ENCODE data around the gene SYAP1. TPM values are rescaled to one million over a fixed set of nuclear protein-coding genes. Genes with fewer than 3 reads are reported as not detected.

The SYAP1 gene
- total RNA-seq, 4 donors from 2014 or later = 10.6 to 22.6 (median 16.9) TPM

- WGBS, 2 donors = 58 to 81% methylated on average over 1 to 5 of the region's 5 CpGs
- TF ChIP-seq POLR2A (IDR thresholded peaks at IDR 0.05) (no peak), EP300 (IDR thresholded peaks at IDR 0.05) (peak in 1 of 2 donors; percentile 16)
- Histone ChIP-seq H3K36me3 (no peaks in the 10 kb centered on the region), H3K4me1 (peaks cover 0 to 4% (median 0%) of the 10 kb centered on the region in 4 donors), H3K4me3 (no peak overlapping the region), H3K9me3 (no peaks in the 10 kb centered on the region), H3K27me3 (no peaks in the 10 kb centered on the region), H3K27ac (peak overlapping the region in 1 of 4 donors; percentile 95)
- peak in 1 of 2 donors; percentile 8 for DNase-seq (ENCODE audit: low spot score in 2 of 2)
Measured at GRCh38 chrX:16788477-16788876, 69.1 kb downstream of the SYAP1 start.

- Histone ChIP-seq H3K36me3 (peaks cover 0 to 7% (median 0%) of the 10 kb centered on the region in 3 donors), H3K9me3 (no peaks in the 10 kb centered on the region), H3K4me3 (no peak overlapping the region), H3K4me1 (no peaks in the 10 kb centered on the region), H3K27ac (no peak overlapping the region), H3K27me3 (no peaks in the 10 kb centered on the region)
- TF ChIP-seq POLR2A (IDR thresholded peaks at IDR 0.05) (no peak), EP300 (IDR thresholded peaks at IDR 0.05) (no peak), CTCF (IDR thresholded peaks at IDR 0.05) (no peak)
- DNase-seq (ENCODE audit: low spot score in 2 of 2) = no peak
- 92 to 97% methylated on average over 4 of the region's 4 CpGs for WGBS, 2 donors
Measured at GRCh38 chrX:16796298-16796697, 76.9 kb downstream of the SYAP1 start.

- no peak for DNase-seq (ENCODE audit: low spot score in 2 of 2)
- Histone ChIP-seq H3K27me3 (no peaks in the 10 kb centered on the region), H3K36me3 (peaks cover 0 to 7% (median 0%) of the 10 kb centered on the region in 3 donors), H3K9me3 (no peaks in the 10 kb centered on the region), H3K4me1 (no peaks in the 10 kb centered on the region), H3K4me3 (no peak overlapping the region), H3K27ac (no peak overlapping the region)
- WGBS, 2 donors = 83 to 85% methylated on average over 3 to 5 of the region's 5 CpGs
- no peak for TF ChIP-seq CTCF (IDR thresholded peaks at IDR 0.05)
- TF ChIP-seq POLR2A (IDR thresholded peaks at IDR 0.05) = no peak
- no peak for TF ChIP-seq EP300 (IDR thresholded peaks at IDR 0.05)
Measured at GRCh38 chrX:16797358-16797757, 77.9 kb downstream of the SYAP1 start.

- H3K27me3 ChIP-seq = no peaks in the 10 kb centered on the region
- TF ChIP-seq POLR2A (IDR thresholded peaks at IDR 0.05) (no peak), EP300 (IDR thresholded peaks at IDR 0.05) (no peak), CTCF (IDR thresholded peaks at IDR 0.05) (no peak)
- 54 to 69% methylated on average over 4 of the region's 4 CpGs for whole genome bisulfite sequencing, 2 donors
- no peaks in the 10 kb centered on the region for H3K9me3 ChIP-seq
- no peak overlapping the region for H3K27ac ChIP-seq
- no peak for DNase-seq (ENCODE audit: low spot score in 2 of 2)
- H3K4me3 ChIP-seq = no peak overlapping the region
- H3K4me1 ChIP-seq = no peaks in the 10 kb centered on the region
- peaks cover 0 to 8% (median 0%) of the 10 kb centered on the region in 3 donors for H3K36me3 ChIP-seq
Measured at GRCh38 chrX:16797841-16798240, 78.4 kb downstream of the SYAP1 start.

GRCh38 chrX:16804923-16805464 is 85.6 kb downstream of the SYAP1 start:
- Histone ChIP-seq H3K36me3 (peaks cover 0 to 4% (median 0%) of the 10 kb centered on the region in 3 donors), H3K4me1 (peaks cover 0 to 17% (median 3%) of the 10 kb centered on the region in 4 donors), H3K27me3 (no peaks in the 10 kb centered on the region), H3K4me3 (no peak overlapping the region), H3K9me3 (no peaks in the 10 kb centered on the region), H3K27ac (no peak overlapping the region)
- no peak for DNase-seq (ENCODE audit: low spot score in 2 of 2)
- WGBS, 2 donors = 71 to 88% methylated on average over 7 to 8 of the region's 8 CpGs
- TF ChIP-seq POLR2A (IDR thresholded peaks at IDR 0.05) (no peak), CTCF (IDR thresholded peaks at IDR 0.05) (no peak), EP300 (IDR thresholded peaks at IDR 0.05) (no peak)
